NCI-H526 treated with DMSO at 0.1 percent for 48 hours (cell line): ENCODE data around the gene SLC5A5.
A peak's percentile ranks its signal among the peaks of the same experiment; 100 is the strongest.

ENCODE experiments used
- DNase-seq: peaks from one replicate; lab custom pipeline; 2025; lab: John Stamatoyannopoulos, UW

The SLC5A5 gene

GRCh38 chr19:17847538-17848366, 24.0 kb upstream of the SLC5A5 start, which contains the start of gene JAK3:
TSS of gene JAK3 (minus strand) at chr19:17847982. CDS start at chr19:17844417, 3,565 bp downstream.
- no peak for DNase-seq

GRCh38 chr19:17848595-17849292, 23.0 kb upstream of the SLC5A5 start:
- DNase-seq: no peak

- no peak for DNase-seq
Measured at GRCh38 chr19:17854061-17854460, 17.7 kb upstream of the SLC5A5 start.

GRCh38 chr19:17855280-17856152, 16.2 kb upstream of the SLC5A5 start:
- DNase-seq: peak; percentile 22

GRCh38 chr19:17859533-17860330, 12.0 kb upstream of the SLC5A5 start, which contains the start of gene RPL18A:
TSS of gene RPL18A (plus strand) at chr19:17859910. CDS start at chr19:17859957, 47 bp downstream.
- peak; percentile 97 for DNase-seq

- DNase-seq: no peak
Measured at GRCh38 chr19:17860331-17860992, 11.3 kb upstream of the SLC5A5 start.

- no peak for DNase-seq
Measured at GRCh38 chr19:17860993-17861360, 10.8 kb upstream of the SLC5A5 start.

GRCh38 chr19:17861542-17862402, 10.0 kb upstream of the SLC5A5 start:
- DNase-seq: no peak

- DNase-seq: no peak
Measured at GRCh38 chr19:17862711-17863519, 8.8 kb upstream of the SLC5A5 start.

- DNase-seq: no peak
Measured at GRCh38 chr19:17863520-17864182, 8.1 kb upstream of the SLC5A5 start.

GRCh38 chr19:17865364-17866311, 6.1 kb upstream of the SLC5A5 start:
- no peak for DNase-seq

- DNase-seq: no peak
Measured at GRCh38 chr19:17866312-17866963, 5.3 kb upstream of the SLC5A5 start.

GRCh38 chr19:17866964-17867486, 4.7 kb upstream of the SLC5A5 start:
- DNase-seq: no peak

GRCh38 chr19:17868669-17869068, 3.1 kb upstream of the SLC5A5 start:
- DNase-seq: no peak

GRCh38 chr19:17869114-17869608, 2.6 kb upstream of the SLC5A5 start:
- no peak for DNase-seq
